Measurements from ENCODE around the gene MYO1D.

- TF ChIP-seq HDGF (IDR thresholded peaks at IDR 0.05; ENCODE audit: borderline replicate concordance) (no peak), BHLHE40 (IDR thresholded peaks at IDR 0.05; ENCODE audit: borderline replicate concordance) (no peak), CTBP1 (IDR thresholded peaks at IDR 0.05; ENCODE audit: borderline replicate concordance) (no peak), SP1 (IDR thresholded peaks at IDR 0.05) (no peak), ZNF384 (IDR thresholded peaks at IDR 0.05) (no peak), FOXA1 (IDR thresholded peaks at IDR 0.05) (no peak), TARDBP (IDR thresholded peaks at IDR 0.05) (no peak)
Measured at GRCh38 chr17:32502013-32502412, 374.9 kb downstream of the MYO1D start.
